ENCODE measurements around the gene CDPF1. TPM values are rescaled to one million over a fixed set of nuclear protein-coding genes. Genes with fewer than 3 reads are reported as not detected.

The CDPF1 gene
- polyA plus RNA-seq, 3 donors from 2014 or later, result 23.2 to 32.8 (median 23.7) TPM

DNA sequence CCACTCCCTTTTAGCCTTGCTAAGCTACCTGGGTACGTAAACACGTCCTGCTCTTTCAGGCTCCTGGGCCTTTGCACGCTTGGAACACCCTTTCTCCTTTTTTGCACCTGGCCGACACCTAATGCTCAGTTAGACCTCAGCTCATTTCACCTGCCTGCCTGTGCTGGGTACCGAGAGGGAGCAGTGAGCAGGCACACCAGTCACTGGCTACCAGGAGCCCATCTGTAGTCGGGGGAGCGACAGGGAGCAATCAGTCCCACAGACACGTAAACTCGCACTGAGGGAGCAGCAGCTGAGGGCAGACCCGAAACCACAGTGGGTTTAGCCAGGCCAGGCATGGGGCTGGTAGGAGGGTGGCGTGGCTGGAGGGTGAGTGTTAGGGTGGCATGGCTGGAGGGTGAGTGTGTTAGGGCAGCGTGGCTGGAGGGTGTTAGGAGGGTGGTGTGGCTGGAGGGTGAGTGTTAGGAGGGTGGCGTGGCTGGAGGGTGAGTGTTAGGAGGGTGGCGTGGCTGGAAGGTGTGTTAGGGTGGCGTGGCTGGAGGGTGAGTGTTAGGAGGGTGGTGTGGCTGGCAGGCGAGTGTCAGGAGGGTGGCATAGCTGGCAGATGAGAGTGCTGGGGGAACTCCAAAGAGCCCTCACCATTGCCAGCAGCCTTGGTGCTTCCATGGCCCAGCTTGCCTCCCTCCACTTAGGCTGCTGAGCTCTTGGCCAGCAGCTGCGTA is 40.2 kb upstream of the CDPF1 start:
- Mint-ChIP-seq H3K4me1 (peaks cover 90 to 91% of the 10 kb centered on the region in 2 donors), H3K36me3 (peaks cover 29 to 66% (median 37%) of the 10 kb centered on the region in 3 donors), H3K4me3 (peak overlapping the region; percentile 84 to 93 (median 89)), H3K27me3 (ENCODE audit: low read depth in 3 of 3) (peaks cover 21 to 58% (median 47%) of the 10 kb centered on the region in 3 donors), H3K9me3 (peaks cover 0 to 1% (median 0%) of the 10 kb centered on the region in 6 donors), H3K27ac (peak overlapping the region; percentile 93 to 100 (median 99))
- peak; percentile 71 to 78 (median 73) for DNase-seq

DNA sequence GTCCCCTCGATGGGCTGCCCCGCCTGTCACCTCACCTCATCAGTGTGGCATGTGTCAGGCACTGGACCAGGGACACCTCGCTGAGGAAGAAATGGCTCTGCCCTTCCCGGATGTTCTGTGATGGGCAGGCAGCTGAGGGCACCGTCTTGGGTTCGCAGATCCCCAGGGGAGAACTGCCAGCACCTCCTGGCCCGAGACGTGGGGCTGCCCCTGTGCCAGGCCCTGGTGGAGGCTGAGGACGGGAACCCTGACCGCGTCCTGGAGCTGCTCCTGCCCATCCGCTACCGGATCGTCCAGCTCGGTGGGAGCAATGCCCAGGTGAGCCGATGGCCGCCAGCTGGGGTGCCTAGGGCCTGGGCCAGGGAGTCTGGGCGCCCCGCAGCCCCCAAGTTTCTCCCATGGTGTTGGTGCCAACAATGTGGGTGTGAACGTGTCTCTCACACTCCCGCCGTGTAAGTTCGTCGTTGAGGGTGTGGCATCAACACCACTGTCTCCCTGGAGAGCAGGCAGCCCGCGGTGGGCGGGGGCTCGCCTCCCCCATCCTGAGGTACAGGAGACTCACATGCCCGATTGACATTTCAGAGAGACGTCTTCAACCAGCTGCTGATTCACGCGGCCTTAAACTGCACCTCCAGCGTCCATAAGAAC is 39.3 kb upstream of the CDPF1 start:
- Mint-ChIP-seq H3K36me3 (peaks cover 33 to 72% (median 42%) of the 10 kb centered on the region in 3 donors), H3K4me1 (peaks cover 91% of the 10 kb centered on the region in 2 donors), H3K27ac (peak overlapping the region; percentile 93 to 100 (median 99)), H3K9me3 (no peaks in the 10 kb centered on the region), H3K4me3 (peak overlapping the region; percentile 84 to 93 (median 89)), H3K27me3 (ENCODE audit: low read depth in 3 of 3) (peaks cover 20 to 57% (median 49%) of the 10 kb centered on the region in 3 donors)
- peak; percentile 84 to 92 (median 88) for DNase-seq

DNA sequence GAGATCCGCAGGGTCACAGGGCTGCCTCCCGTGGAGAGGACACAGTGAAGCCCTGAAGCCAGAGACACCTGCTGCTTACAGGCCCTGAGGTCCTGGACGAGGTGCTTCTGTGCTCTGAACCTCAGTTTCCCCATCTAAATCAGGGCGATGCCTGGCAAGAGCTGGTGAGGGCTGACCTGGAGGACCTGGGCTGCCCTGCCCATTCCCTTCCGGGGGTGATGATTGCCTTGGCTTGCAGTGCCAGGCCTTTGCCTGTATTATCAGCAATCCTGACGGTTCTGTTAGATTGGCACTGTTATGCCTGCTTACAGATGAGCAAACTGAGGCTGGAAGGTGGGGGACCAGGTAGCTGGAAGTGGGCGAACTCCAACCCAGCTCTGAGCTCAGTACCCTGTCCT is 38.8 kb upstream of the CDPF1 start:
- peak overlapping the region; percentile 93 to 100 (median 99) for H3K27ac Mint-ChIP-seq
- no peaks in the 10 kb centered on the region for H3K9me3 Mint-ChIP-seq
- peak overlapping the region; percentile 69 to 90 (median 84) for H3K4me3 Mint-ChIP-seq
- peaks cover 20 to 58% (median 46%) of the 10 kb centered on the region in 3 donors for H3K27me3 Mint-ChIP-seq (ENCODE audit: low read depth in 3 of 3)
- peaks cover 38 to 77% (median 46%) of the 10 kb centered on the region in 3 donors for H3K36me3 Mint-ChIP-seq
- no peak for DNase-seq
- H3K4me1 Mint-ChIP-seq, result peaks cover 91 to 95% of the 10 kb centered on the region in 2 donors

DNA sequence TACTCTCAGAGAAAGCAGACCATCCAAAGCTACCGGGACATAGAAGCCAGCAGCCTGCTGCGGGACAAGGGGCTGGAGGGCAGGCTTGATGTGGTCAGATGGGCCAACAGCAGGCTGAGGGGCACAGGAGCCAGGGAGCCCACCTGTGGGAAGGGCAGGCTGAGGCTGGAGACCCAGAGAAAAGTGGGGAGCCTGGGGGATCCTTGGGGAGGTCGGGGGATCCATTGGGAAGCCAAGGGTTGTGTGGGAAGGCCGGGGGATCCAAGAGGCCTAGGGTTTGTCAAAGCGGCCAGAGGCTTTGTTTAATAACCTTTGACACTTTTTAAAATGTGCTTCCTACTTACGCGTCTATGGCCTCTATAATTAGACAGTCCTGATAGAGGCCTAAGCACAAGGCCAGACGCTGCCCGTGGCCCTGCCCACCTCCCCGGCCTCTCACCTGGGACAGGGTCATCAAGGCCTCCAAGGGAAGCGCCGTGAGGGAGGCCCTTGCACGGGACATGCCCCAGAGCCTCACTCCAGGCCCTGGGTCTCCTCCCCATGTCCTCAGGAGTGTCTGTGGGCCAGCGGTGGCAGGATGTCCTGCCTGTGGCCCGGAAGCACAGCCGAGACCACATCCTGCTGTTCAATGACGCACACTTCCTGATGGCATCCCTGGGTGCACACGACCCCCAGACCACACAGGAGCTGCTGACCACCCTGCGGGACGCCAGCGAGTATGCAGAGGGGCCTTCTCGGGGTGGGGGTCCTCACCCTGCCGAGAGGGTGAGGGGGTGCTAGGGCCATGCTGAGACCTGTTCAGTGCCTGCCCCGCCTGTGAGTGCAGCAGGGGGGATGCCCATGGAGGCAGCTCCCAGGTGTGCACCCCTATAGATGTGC is 38.0 kb upstream of the CDPF1 start:
- Mint-ChIP-seq H3K4me3 (peak overlapping the region; percentile 69 to 90 (median 84)), H3K27ac (peak overlapping the region; percentile 93 to 100 (median 99)), H3K27me3 (ENCODE audit: low read depth in 3 of 3) (peaks cover 16 to 53% (median 43%) of the 10 kb centered on the region in 3 donors), H3K36me3 (peaks cover 32 to 77% (median 40%) of the 10 kb centered on the region in 3 donors), H3K4me1 (peaks cover 90 to 95% of the 10 kb centered on the region in 2 donors), H3K9me3 (no peaks in the 10 kb centered on the region)
- peak; percentile 88 for DNase-seq

DNA sequence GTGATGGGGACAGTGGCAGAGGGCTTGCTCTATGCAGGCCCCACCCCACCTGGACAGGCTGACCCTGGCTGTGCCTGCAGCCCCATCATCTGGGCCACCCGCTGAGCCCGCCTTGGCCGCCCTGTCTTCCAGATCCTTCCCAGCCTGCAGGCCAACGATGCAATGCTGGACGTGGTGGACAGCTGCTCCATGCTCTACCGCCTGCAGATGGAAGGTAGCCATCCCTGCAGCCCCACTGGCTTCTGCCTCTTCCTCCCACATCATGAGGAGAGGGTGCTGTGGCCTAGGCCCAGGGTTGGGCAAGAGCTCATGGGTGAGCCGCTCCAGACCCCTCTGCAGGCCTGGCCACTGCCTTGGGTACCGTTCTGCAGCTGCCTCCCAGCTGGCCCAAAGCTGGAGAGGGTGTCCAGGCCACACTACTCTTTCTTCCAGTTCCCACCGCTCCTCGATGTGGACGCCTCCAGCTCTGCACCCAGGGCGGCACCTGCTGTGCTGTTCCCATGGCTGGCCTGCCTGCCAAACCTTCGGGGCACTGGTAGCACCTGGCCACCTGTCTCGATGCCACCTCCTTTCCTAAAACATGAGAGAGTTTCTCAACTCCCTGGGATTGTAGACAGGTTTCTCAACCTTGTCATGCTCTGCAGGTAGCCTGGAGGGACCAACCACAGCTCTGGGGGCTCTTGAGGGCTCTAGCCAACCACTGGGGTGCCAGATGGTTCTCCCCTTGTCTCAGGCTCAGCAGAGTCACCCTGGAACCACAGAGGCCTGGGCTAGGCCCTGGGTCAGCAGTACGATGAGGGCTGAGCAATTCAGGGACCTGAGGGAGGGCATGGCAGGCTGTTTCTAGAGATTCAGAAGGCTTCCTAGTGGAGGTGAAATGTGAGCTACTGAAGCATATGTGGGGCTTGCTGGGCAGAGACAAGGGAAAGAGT is 37.1 kb upstream of the CDPF1 start:
- peaks cover 23 to 76% (median 38%) of the 10 kb centered on the region in 3 donors for H3K36me3 Mint-ChIP-seq

DNA sequence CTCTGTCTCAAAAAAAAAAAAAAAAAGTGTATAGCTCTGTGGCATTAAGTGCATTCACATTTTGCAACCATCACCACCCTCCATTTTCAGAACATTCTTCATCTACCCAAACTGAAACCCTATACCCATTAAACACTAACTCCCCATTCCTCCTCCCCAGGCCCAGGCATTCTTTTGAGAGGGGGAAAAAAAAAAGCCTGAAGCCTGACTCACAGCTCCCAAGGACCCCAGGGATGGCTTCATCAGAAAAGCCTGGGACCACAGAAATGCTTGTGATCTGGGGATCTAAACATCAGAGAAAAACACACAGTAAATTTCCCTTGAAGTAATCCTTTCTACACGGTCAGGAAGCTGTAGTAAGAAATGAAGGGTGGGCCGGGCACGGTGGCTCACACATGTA is 35.9 kb upstream of the CDPF1 start:
- peaks cover 93 to 98% of the 10 kb centered on the region in 2 donors for H3K4me1 Mint-ChIP-seq
- H3K36me3 Mint-ChIP-seq, result peaks cover 25 to 73% (median 41%) of the 10 kb centered on the region in 3 donors
- DNase-seq, result no peak
- H3K27me3 Mint-ChIP-seq (ENCODE audit: low read depth in 3 of 3), result peaks cover 18 to 43% (median 41%) of the 10 kb centered on the region in 3 donors
- H3K4me3 Mint-ChIP-seq, result peak overlapping the region; percentile 58 to 97 (median 69)
- peak overlapping the region; percentile 80 to 100 (median 99) for H3K27ac Mint-ChIP-seq
- no peaks in the 10 kb centered on the region for H3K9me3 Mint-ChIP-seq

More for the DNA sequence above, 37.1 kb upstream of the CDPF1 start:
- Mint-ChIP-seq H3K27ac (peak overlapping the region; percentile 93 to 100 (median 99)), H3K9me3 (no peaks in the 10 kb centered on the region), H3K4me3 (peak overlapping the region; percentile 69 to 90 (median 84)), H3K4me1 (peaks cover 90 to 95% of the 10 kb centered on the region in 2 donors), H3K27me3 (ENCODE audit: low read depth in 3 of 3) (peaks cover 16 to 46% (median 43%) of the 10 kb centered on the region in 3 donors)
- DNase-seq, result no peak

DNA sequence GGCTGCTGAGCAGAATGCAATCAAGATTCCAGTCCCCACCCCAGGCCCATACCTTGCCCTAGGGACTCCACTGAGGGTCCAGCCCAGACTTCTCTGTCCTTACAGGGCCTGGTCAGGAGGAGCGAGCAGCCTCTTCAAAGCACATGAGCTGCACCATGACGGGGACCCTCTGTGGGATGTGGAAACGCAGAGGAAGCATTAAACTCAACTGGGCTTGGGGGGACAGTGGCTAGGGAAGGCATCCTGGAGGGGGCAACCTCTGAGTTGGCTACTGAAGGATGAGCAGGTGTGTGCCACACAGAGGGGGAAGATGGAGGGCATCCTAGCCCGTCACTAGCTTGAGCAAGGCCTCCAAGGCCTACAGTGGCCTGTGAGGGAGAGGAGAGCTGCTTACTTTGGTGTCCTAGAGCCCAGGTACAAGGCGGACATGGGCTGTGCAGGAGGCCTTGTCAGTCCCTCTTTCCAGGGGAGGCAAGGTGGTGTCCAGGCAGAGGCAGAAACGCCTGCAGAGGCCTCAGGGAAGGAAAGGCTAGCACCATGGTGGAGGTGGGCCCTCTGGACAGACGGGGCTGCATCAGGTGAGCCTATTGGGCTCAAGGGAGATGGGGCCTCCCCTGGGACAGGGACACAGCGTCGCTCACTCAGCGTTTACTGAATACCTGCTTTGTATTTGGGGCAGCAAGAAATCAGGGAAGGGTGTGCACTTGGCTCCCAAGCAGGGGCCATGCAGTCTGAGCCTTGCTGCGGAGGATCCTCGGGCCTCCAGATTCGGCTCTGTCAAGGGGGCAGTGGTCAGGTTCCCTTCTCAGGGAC is 32.0 kb upstream of the CDPF1 start:
- H3K9me3 Mint-ChIP-seq, result no peaks in the 10 kb centered on the region
- DNase-seq, result no peak
- peaks cover 95 to 98% of the 10 kb centered on the region in 2 donors for H3K4me1 Mint-ChIP-seq
- H3K27ac Mint-ChIP-seq, result peak overlapping the region; percentile 98 to 100 (median 99)
- H3K4me3 Mint-ChIP-seq, result peak overlapping the region; percentile 93 to 98 (median 97)
- H3K27me3 Mint-ChIP-seq (ENCODE audit: low read depth in 3 of 3), result peaks cover 8 to 19% (median 11%) of the 10 kb centered on the region in 3 donors
- peaks cover 29 to 69% (median 51%) of the 10 kb centered on the region in 3 donors for H3K36me3 Mint-ChIP-seq

DNA sequence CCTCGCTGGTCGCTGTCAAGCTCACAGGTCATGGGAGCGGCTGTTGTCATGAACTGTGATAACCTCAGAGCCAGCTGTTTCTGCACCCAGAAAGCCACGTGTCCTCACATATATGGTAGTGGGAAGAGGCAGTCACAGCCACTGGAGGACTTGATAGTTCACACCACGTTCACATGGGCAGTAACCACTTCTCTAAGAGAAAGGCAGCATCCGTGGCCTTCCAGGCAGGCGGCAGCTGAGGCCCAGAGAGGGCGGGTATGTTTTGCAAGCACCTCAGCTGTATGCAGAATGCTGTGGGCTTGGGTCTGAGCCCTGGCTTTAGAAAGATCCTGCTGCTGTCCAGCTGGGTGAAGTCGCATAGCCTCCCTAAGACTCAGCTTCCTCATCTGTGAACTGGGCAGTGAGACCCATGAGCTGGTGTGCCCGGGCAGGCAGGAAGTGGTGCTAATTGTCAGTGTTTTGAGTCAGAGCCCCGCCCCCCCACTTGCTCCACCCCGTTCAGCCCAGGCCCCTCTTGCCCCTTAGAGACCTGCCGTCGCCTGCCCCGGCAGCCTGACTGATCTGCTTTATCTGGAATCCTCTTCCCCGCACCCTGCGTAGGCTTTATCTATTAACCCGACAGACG is 31.0 kb upstream of the CDPF1 start:
- H3K27me3 Mint-ChIP-seq (ENCODE audit: low read depth in 3 of 3), result peaks cover 8 to 21% (median 11%) of the 10 kb centered on the region in 3 donors
- H3K4me3 Mint-ChIP-seq, result peak overlapping the region; percentile 93 to 98 (median 97)
- peaks cover 93 to 98% of the 10 kb centered on the region in 2 donors for H3K4me1 Mint-ChIP-seq
- H3K36me3 Mint-ChIP-seq, result peaks cover 31 to 70% (median 56%) of the 10 kb centered on the region in 3 donors
- peak; percentile 92 to 93 (median 93) for DNase-seq
- H3K27ac Mint-ChIP-seq, result peak overlapping the region; percentile 98 to 100 (median 99)
- H3K9me3 Mint-ChIP-seq, result no peaks in the 10 kb centered on the region

DNA sequence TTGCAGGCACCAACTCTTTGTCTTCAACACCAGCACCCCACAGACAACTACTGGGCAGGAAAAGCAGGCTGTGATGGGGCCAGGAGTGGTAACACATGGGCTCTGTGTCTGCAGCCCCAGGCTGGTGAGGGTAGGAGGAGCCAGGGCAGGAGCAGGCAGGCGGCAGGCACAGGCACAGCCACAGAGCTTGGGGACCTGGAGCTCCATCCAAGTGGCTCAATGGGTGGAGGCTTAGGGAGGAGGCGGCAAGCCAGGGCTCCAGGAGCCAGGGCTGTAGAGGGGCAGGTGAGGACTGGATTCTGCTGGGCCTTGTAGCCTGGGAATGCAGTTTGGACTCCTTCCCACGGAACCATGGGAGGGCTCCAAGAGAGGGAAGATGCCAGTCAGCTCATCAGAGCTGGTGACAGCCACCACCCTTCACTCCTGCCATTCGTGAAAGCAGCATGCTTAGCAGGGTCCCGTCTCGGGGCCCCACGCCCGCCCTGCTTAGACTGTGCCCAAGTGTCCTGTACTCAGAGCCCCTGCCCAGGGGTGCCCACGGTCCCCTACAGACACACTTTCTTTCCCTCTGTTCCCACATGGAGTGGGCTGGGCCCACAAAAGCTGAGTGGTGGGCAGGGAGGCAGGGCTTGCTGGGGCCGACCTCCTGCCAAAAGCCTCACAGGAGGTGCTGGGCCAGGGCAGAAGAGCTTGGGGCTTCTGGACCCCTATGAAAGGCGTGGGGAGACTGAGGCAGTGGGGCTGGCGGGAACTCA is 30.1 kb upstream of the CDPF1 start:
- Mint-ChIP-seq H3K9me3 (no peaks in the 10 kb centered on the region), H3K4me3 (peak overlapping the region; percentile 93 to 98 (median 97)), H3K4me1 (peaks cover 95 to 98% of the 10 kb centered on the region in 2 donors), H3K36me3 (peaks cover 32 to 70% (median 58%) of the 10 kb centered on the region in 3 donors), H3K27me3 (ENCODE audit: low read depth in 3 of 3) (peaks cover 8 to 18% (median 11%) of the 10 kb centered on the region in 3 donors), H3K27ac (peak overlapping the region; percentile 98 to 100 (median 99))
- DNase-seq, result peak in 2 of 3 donors; percentile 22 to 31

DNA sequence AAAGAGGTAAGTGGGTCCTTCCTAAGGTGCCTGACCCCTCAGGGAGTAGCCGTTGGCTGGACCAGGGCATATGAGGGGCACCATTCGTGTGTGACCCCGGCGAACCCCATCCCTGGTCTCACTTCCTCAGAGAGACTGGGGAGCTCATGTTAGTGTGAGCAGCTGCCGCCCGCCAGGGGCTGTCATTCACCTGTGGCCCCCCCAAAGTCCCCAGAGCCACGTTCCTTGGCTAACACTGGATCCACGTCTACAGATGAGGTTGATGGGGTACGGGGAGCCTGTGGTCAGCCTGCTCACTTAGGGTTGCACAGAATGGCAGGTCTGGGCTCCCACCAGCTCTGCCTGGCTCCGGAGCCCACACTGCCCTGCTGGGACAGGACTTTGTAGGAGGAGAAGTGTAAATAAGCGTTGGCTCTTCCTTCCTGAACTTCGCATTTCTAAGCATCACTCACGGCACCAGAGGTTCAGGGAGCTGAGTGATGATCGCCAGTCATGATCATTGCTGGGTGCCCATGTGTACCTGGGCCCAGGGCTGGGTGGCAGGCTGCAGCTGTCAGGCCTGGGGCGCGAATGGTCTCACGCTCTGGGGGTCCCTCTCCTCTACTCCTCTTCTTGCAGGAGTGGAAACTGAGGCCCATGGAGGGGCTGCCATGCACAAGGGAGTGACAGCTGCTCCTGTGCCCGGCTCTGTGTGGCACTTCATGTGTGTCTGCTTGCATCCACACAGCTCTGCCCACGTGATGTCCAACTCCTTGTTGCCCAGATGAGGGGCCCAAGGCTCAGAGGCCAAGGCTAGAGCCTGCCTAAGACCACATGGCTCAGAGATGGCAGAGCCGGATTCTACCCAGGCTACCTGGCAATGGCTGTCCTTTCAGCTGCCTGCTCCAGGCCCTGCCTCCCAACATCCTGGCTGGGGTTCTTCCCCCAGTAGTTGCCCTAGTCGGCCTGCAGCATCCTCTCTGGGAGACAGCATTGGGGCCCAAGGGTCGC is 28.9 kb upstream of the CDPF1 start:
- peaks cover 8 to 15% (median 11%) of the 10 kb centered on the region in 3 donors for H3K27me3 Mint-ChIP-seq (ENCODE audit: low read depth in 3 of 3)
- H3K4me3 Mint-ChIP-seq, result peak overlapping the region in 4 of 5 donors; percentile 73 to 98 (median 96)
- peak overlapping the region; percentile 98 to 100 (median 99) for H3K27ac Mint-ChIP-seq
- peaks cover 25 to 70% (median 54%) of the 10 kb centered on the region in 3 donors for H3K36me3 Mint-ChIP-seq
- H3K9me3 Mint-ChIP-seq, result no peaks in the 10 kb centered on the region
- no peak for DNase-seq
- peaks cover 88 to 89% of the 10 kb centered on the region in 2 donors for H3K4me1 Mint-ChIP-seq

All from immature natural killer cell (primary cell).